GM21619 (cell line): Measurements from ENCODE around the gene P2RX4.
"Not testable (repeated sequence)": the region's sequence is repeated elsewhere in the genome, so short reads cannot be mapped to it uniquely, and the experiment has no call there.

Experiments
- ATAC-seq: cut with Tn5 transposase; IDR thresholded peaks from one replicate; pipeline ENCODE4 v1.9.1; 2021; ENCODE audit not compliant: unreplicated experiment

P2RX4 gene

GRCh38 chr12:121218588-121219352 lies 8.8 kb downstream of the P2RX4 start:
- ATAC-seq, result no peak

GRCh38 chr12:121219353-121219986 lies 9.5 kb downstream of the P2RX4 start:
- ATAC-seq, result no peak

- no peak for ATAC-seq
These were observed 12.9 kb downstream of the P2RX4 start for GRCh38 chr12:121222847-121223246.

GRCh38 chr12:121223292-121224285 lies 13.7 kb downstream of the P2RX4 start:
- no peak for ATAC-seq

- no peak for ATAC-seq
These were observed 14.7 kb downstream of the P2RX4 start for GRCh38 chr12:121224591-121224990.

- no peak for ATAC-seq
These were observed 16.5 kb downstream of the P2RX4 start for GRCh38 chr12:121226399-121226798.

- not testable (repeated sequence) for ATAC-seq
These were observed 16.9 kb downstream of the P2RX4 start for GRCh38 chr12:121226871-121227270.

- ATAC-seq, result peak; percentile 73
These were observed 17.4 kb downstream of the P2RX4 start for GRCh38 chr12:121227294-121227693.

- no peak for ATAC-seq
These were observed 19.2 kb downstream of the P2RX4 start for GRCh38 chr12:121228919-121229665.

- ATAC-seq, result not testable (repeated sequence)
These were observed 20.1 kb downstream of the P2RX4 start for GRCh38 chr12:121229826-121230537.

GRCh38 chr12:121230538-121230907 lies 20.6 kb downstream of the P2RX4 start:
- ATAC-seq, result no peak

- ATAC-seq, result no peak
These were observed 22.2 kb downstream of the P2RX4 start for GRCh38 chr12:121232163-121232562.

- ATAC-seq, result no peak
These were observed 23.2 kb downstream of the P2RX4 start for GRCh38 chr12:121232977-121233627.

- ATAC-seq, result no peak
These were observed 23.7 kb downstream of the P2RX4 start for GRCh38 chr12:121233628-121234020.

- ATAC-seq, result no peak
These were observed 26.8 kb downstream of the P2RX4 start for GRCh38 chr12:121236776-121237175.

- no peak for ATAC-seq
These were observed 27.5 kb downstream of the P2RX4 start for GRCh38 chr12:121237415-121237814.

- ATAC-seq, result no peak
These were observed 28.2 kb downstream of the P2RX4 start for GRCh38 chr12:121238086-121238485.

- no peak for ATAC-seq
These were observed 28.8 kb downstream of the P2RX4 start for GRCh38 chr12:121238604-121239350.
